Right lobe of liver (tissue), 4 donors: ENCODE results near the gene GAN.
"Not testable (repeated sequence)": the region's sequence is repeated elsewhere in the genome, so short reads cannot be mapped to it uniquely, and the experiment has no call there.

Source experiments
- CTCF ChIP-seq, 4 donors: fragments of 200-600 bp in 3 of 4; fragments of 450-650 bp in 1 of 4; IDR thresholded peaks; one replicate each; pipeline versions ENCODE4 v1.5.1 to v1.8.0; 2016 to 2022; ENCODE audit warnings: antibody characterized with exemption in 4 of 4, mild to moderate bottlenecking in 2 of 4
- POLR2A ChIP-seq: fragments of 450-650 bp; IDR thresholded peaks from one replicate; pipeline ENCODE4 v1.6.1; 2017; ENCODE audit warnings: antibody characterized with exemption, mild to moderate bottlenecking
- donor health status: DM: no; HTN: no; CAD: no.
- donor health status: DM: no; HTN: no; CAD: no.
- donor health status: DM: no; HTN: yes; CAD: no.

- not testable (repeated sequence) for TF ChIP-seq POLR2A; CTCF (IDR thresholded peaks at IDR 0.05)
Measured at GRCh38 chr16:81422153-81422552, 107.4 kb downstream of the GAN start.
